Fibroblast of peridontal ligament (primary cell): ENCODE results near the gene NBPF3.
A peak's percentile ranks its signal among the peaks of the same experiment; 100 is the strongest.
"Not testable (repeated sequence)": the region's sequence is repeated elsewhere in the genome, so short reads cannot be mapped to it uniquely, and the experiment has no call there.

Experiments
- DNase-seq: peaks from one replicate; pipeline ENCODE4 v3.0.0-alpha.2; 2010; ENCODE audit errors: extremely low read depth

The NBPF3 gene

GRCh38 chr1:21518774-21519455 is 79.0 kb downstream of the NBPF3 start:
- no peak for DNase-seq

DNA sequence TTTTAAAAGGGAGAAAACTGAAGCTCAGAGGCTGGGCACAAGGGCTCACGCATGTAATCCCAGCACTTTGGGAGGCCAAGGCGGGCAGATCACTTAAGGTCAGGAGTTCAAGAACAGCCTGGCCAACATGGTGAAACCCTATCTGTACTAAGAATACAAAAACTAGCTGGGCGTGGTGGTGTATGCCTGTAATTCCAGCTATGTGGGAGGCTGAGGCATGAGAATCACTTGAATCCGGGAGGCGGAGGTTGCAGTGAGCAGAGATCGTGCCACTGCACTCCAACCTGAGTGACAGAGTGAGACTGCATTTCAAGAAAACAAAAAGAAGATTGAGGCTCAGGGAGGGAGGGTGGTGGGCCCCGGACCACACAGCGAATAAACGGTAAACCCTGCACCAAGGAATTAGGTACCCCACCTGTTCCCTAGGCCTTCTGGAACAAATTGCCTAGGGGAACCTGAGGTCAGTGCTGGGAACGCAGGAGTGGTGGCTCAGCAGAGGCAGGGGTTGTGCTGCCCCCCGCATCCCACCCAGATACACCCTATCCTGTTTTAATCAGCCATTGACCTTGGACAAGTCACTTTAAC is 79.6 kb downstream of the NBPF3 start:
- not testable (repeated sequence) for DNase-seq

DNA sequence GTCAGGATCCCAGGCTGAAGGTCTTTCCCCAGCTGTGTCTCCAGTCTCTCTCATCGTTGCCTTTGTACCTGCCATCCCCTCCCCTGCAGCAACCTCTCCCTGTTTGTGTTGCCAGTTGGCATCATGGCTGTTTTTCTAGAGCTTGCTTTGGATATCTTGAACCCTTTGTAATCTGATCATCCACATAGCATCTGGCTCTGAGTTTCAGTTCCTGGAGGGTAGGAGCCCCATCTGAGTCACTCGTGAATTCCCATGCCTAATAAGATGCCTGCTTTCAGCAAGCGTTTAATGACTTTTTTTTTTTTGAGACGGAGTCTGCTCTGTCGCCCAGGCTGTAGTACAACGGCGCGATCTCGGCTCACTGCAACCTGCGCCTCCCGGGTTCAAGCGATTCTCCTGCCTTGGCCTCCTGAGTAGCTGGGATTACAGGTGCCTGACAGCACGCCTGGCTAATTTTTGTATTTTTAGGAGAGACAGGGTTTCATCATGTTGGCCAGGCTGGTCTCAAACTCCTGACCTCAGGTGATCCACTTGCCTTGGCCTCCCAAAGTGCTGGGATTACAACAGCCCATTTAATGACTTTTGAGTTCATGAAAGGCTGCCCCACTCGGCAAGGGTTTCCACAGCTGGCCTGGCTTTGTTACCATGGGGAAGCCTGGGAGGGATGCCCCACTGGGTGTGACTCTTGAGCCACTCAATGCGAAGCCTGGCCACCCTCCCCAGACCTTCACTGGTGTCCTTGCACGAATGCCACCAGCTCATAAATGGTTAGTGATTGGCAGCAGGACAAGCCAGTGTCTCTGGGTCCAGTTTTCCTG is 81.2 kb downstream of the NBPF3 start:
- peak; percentile 60 for DNase-seq

DNA sequence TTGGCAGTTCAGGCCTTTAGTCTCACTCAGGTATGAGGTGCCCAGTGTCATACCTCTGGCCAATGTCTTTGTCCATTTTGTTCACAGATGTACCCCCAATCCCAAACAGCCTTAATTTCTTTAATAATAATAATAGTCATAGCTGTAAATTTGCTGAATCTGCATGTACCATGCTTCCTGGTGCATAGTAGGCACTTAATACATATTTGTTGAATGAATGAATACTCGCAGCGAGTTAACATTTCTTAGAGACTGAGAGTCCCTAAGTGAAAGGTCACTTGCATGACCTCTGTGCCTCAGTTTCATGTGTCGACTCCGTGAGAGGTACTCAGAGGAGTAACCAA is 81.8 kb downstream of the NBPF3 start:
- no peak for DNase-seq

DNA sequence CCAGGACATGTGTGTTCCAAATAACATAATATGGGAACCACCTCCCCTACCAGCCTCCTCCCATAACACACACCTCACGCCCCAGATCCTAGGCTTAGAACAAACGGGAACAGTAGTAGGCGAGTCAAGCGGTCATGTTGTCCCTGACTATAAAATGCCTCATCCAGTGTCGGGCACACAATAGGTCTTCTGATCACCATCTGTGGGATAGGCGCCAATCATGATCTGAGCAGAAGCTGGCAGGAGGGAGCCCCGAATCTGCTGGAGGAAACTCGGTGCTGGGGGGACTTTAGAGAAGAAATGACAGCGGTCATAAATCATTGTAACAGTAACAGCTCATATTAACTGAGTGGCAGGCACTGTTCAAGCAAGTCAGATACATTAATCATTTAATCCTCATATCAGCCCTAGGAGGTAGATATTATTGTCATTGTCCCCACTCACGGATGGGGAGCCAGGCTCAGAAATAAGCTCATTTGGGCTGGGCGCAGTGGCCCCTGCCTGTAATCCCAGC is 82.6 kb downstream of the NBPF3 start:
- DNase-seq: no peak

DNA sequence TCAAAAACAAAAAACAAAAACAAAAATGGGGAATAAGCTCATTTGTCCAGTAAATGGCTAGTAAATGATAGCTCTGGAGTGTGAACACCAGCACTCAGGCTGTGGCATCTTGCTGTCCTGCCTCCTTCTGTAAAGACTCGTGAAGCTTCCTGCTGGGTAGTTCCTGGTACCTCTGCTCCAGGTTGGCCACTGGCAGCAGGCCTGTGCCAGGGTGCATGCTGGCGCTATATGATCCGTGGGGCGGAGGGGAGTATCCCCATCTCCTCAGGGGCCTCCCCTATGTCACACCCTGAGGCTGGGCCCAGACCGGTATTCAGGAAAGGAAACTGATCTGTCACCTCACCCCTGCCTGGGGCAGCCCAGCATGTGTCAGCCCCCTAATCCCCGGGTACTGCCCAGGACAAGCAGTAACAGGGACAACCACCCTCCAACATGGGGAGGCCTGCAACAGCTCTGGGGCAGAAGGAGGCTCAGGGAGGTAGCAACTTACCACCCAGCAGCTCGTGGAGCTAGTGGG is 83.4 kb downstream of the NBPF3 start:
- DNase-seq: no peak

GRCh38 chr1:21524220-21524619 is 84.3 kb downstream of the NBPF3 start:
- no peak for DNase-seq

- no peak for DNase-seq
Observed at GRCh38 chr1:21524686-21525339, 84.9 kb downstream of the NBPF3 start.

GRCh38 chr1:21525340-21525717 is 85.4 kb downstream of the NBPF3 start:
- no peak for DNase-seq

GRCh38 chr1:21526441-21526840 is 86.5 kb downstream of the NBPF3 start:
- DNase-seq: no peak

DNA sequence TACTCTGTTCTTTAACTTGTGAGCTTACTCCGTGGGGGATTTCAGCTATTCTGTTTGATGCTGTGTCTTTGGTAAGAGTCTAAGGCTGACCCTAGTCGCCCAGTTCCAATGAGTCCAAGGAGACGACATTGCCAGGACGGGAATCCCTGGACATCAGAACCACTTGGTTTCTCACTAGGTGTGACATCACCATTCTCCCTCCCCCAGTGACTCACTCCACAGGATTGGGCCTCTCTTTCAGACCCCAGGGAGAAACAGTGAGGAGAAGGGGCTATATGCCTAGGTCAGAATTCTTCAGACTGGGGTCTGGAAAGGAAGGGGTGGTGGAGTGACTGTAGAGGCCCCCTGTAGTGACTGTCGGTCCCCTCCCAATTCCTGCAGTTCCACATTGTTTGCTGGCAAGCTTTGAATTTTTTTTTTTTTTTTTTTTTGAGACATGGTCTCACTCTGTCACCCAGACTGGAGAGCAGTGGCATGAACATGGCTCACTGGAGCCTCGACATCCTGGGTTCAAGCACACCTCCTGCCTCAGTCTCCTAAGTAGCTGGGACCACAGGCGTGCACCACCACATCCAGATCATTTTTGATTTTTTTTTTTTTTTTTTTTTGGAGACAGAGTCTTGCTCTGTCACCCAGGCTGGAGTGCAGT is 90.6 kb downstream of the NBPF3 start:
- DNase-seq: peak; percentile 32

DNA sequence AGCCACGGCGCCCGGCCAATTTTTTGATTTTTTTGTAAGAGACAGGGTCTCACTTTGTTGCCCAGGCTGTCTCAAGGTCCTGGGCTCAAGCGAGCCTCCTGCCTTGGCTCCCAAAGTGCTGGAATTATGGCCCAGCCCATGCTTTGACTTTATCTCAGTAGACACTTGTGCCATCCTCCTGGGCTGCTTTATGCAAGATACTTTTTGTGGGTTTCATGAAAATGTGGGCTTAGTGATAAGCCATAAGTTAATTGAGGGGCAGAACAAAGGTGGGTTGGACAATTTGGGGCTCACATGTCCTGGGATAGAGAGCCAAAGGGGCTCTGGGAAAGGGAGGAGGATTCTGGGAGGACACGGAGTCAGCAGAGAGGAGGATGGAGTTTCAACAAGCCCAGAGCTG is 91.3 kb downstream of the NBPF3 start:
- no peak for DNase-seq

GRCh38 chr1:21532496-21532895 is 92.6 kb downstream of the NBPF3 start:
- no peak for DNase-seq

- DNase-seq: no peak
Observed at GRCh38 chr1:21532992-21533534, 93.1 kb downstream of the NBPF3 start.

DNA sequence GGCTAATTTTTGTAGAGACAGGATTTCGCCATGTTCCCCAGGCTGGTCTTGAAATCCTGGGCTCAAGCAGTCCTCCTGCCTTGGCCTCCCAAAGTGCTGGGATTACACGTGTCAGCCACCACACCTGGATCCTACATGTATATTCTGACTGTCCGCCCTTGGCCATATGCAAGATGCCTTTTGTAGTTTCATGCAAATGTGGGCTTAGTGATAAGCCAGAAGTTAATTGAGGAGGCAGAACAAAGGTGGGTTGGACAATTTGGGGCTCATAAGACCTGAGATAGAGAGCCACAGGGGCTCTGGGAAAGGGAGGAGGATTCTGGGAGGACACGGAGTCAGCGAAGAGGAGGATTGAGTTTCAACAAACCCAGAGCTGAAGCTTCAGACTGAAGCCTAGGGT is 94.2 kb downstream of the NBPF3 start:
- DNase-seq: no peak
